HG02884 (cell line): ENCODE measurements around the gene MAB21L3.

Experiments
- ATAC-seq: cut with Tn5 transposase; IDR thresholded peaks from one replicate; pipeline ENCODE4 v1.9.1; 2021; ENCODE audit warnings: mild to moderate bottlenecking, moderate library complexity; ENCODE audit not compliant: unreplicated experiment

MAB21L3 gene

GRCh38 chr1:116163533-116163932, 52.3 kb downstream of the MAB21L3 start:
- ATAC-seq: no peak

GRCh38 chr1:116164150-116164549, 53.0 kb downstream of the MAB21L3 start:
- ATAC-seq: no peak

- no peak for ATAC-seq
These were observed 53.6 kb downstream of the MAB21L3 start for GRCh38 chr1:116164604-116165368.

DNA sequence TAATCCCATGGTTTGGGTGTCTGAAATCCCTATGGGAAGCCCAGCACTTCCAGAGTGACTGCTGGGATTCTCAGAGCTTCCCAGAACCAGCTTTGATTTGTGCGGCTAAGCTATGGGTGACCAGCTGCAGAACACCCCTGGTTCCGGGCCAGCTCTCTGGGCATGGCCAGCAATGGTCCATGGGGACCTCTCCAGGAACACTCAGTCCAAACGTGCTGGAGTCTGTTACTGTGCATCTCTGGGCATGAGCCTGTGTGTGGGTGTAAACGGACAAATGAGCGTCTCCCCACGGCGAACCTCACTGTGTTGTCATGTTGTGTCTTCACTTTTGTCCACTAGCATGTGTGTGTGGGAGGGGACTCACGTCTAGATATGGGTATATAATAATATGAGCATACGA, 54.4 kb downstream of the MAB21L3 start:
- ATAC-seq: no peak

GRCh38 chr1:116166011-116166571, 54.9 kb downstream of the MAB21L3 start:
- no peak for ATAC-seq

DNA sequence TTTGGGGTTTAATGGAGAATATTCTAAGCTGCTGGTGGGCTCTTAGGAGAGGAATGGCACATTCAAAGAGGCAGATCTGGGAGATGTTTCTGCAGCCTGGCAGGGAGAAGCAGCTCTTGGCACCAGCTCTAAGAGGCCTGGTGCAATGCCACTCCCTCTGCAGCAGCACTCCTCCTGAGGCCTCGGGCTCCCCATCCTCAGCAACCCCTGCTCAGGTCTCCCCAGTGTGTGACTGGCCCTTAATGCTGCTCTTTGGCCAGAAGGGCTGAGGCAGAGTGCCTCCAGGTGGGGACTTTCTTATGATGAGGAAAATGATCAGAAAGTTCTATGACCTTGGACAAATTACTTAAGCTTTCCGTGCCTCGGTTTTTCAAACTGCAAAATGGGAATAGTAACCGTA, 55.5 kb downstream of the MAB21L3 start:
- no peak for ATAC-seq

DNA sequence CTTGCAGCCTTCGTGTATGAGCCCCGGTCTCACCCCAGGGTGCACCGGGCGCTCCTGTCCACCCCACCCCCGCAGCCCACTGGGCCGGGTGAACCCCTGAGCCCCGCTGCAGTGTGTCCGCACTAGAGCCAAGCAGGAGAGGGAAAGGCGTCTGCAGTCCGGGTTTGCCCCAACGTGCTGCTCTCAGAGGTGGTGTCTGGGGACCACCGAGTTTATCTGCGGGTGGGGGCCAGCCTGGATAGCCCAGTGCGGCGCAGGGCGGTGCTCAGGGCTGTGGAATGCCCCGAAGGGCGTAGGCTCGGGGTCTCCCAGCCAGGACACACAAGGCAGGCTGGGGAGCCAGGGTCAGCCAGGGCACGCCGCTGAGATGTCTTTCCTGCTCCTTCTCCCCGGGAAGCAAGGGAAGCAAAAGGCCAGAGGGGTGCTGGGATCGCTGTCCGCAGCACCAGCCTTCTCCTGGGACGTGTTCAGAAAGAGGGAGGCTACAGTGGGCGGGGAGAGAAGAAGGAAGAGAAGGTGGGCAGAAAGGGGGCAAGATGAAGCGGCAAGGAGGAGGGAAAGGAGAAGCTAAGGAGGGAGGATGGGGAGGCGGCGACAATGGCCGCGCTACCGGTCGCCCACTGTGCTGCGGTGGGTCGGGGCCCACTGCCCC, 56.6 kb downstream of the MAB21L3 start:
- no peak for ATAC-seq

DNA sequence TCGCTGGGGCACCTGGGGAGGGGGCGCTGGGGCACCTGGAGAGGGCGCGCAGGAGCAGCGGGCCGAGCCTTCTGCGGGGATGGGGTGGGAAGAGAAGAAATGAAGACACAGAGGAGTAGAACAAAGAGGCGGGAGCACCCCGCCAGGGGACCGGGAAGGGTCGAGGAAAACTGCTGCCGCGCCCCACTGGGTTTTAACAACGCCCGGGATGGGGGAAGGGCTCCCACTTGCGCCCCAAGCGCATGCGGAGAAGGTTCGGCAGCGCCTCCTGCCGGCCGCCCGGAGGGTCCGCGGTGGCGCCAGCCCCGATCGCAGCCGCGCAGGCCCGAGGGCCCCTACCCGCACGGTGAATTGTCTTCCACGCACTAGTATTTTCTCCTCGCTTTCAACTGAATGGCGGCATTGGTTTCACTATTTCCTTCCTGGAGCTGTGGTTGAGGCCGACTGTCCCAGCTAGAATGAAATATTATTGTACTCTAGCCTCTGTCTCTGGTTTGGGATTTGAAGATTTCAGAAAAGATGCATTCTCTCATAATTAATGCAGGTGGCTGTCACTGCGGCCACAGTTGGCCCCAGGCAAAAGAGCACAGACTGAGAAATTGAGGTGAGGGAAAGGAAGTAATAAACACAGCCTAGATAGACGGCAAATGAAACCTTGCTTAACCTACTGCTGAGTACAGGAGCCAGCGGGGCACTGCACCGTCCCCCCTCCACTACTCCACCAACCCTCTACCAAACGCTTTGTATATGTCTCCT, 57.3 kb downstream of the MAB21L3 start:
- peak; percentile 92 for ATAC-seq

GRCh38 chr1:116169898-116170297, 58.7 kb downstream of the MAB21L3 start:
- ATAC-seq: no peak

- no peak for ATAC-seq
These were observed 59.8 kb downstream of the MAB21L3 start for GRCh38 chr1:116170721-116171589.

DNA sequence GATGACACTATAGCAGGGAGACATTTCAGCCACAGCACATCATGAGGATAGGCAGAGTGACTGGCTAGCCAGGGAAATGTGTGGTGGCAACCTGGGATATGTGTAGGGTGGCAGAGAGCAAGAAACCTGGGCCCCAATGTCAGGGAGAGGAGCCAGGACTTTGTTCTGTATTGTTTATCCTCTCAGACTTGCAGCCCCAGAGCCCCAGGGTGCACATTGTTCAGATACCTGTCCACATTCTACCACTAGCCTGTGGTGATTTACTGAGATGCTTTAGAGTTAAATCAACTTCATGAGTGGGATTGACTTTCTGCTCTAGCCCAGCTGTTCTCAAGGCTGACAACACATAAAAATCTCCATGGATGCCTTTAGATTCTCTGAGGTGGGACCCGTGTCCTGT, 61.5 kb downstream of the MAB21L3 start:
- ATAC-seq: no peak

- ATAC-seq: no peak
These were observed 64.4 kb downstream of the MAB21L3 start for GRCh38 chr1:116175611-116176010.

- ATAC-seq: no peak
These were observed 65.1 kb downstream of the MAB21L3 start for GRCh38 chr1:116176306-116176789.

- ATAC-seq: no peak
These were observed 66.7 kb downstream of the MAB21L3 start for GRCh38 chr1:116177861-116178260.

GRCh38 chr1:116178837-116179236, 67.6 kb downstream of the MAB21L3 start:
- no peak for ATAC-seq

DNA sequence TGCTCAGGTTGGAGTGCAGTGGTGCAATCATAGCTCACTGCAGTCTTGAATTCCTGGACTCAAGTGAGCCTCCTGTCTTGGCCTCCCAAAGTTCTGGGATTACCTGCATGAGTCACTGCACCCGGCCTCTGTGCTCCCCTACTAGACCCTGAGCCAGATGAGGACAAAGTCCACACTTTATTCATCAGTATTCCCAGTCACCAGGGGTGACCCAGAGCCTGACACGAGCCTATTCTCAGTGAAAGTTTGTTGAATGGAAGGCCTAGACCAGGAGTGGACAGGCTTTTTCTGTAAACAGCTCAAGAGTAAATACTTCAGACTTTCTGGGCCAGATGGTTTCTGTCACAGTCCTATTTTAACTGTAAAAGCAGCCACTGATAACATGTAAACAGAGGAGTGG, 68.2 kb downstream of the MAB21L3 start:
- ATAC-seq: no peak

- ATAC-seq: no peak
These were observed 68.8 kb downstream of the MAB21L3 start for GRCh38 chr1:116179964-116180363.

DNA sequence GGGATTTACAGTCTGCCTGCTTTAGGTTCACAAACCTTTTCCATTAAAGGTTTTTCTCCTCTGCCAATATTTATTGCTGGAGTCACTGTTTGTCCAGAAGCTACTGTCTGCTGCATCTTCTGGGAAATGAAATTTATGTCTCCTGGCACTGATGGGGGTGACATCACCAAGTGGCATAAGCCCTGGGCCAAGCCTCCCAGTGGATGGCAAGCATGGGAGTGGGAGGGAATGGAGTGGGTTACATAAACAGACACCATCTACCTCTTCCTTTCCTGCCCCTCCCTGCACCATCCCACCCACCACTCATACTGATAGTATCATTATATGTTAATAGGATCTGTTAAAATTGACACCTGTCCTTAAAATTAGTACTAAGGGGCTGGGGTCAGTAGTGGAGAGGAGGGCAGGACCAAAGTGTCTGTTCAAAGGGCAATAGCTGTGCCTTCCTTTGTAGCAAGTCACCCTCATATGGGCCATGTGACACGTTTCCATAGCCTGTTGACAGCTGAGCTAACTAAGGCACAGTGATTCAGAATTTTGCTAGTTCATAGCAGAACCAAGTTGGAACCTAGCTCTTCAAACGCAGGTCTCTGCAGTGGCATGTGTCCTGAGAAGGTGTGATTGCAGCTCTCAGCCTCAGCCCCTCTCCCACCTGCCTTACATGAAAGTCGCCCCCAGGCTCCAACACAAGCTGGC, 71.0 kb downstream of the MAB21L3 start:
- no peak for ATAC-seq
